PC-3 (cell line): ENCODE measurements around the gene NCAPD2. TPM values are rescaled to one million over a fixed set of nuclear protein-coding genes. Genes with fewer than 3 reads are reported as not detected.

Source experiments
- ATAC-seq: fragments of 200-7000 bp; cut with Tn5 transposase; 2 replicates; pipeline ENCODE4 v1.9.1; 2020; ENCODE audit warnings: mild to moderate bottlenecking, moderate library complexity
- BruUV-seq: library from RNA; stranded (reverse); fragments of 400-500 nt; replicated peaks from 2 replicates; lab custom pipeline; 2021; lab: Mats Ljungman, UMichigan
- CTCF ChIA-PET: fragments of 300-600 bp; sonication (Branson Sonifier 250); formaldehyde crosslinking; loops from one replicate; lab custom pipeline; 2022; ENCODE audit warnings: antibody characterized with exemption; lab: Charles Lee
- POLR2A ChIA-PET: fragments of 300-600 bp; sonication (Branson Sonifier 250); formaldehyde crosslinking; loops from one replicate; lab custom pipeline; 2022; ENCODE audit warnings: antibody characterized with exemption; ENCODE audit not compliant: unreplicated experiment; lab: Charles Lee
- DNase-seq: peaks from one replicate; pipeline ENCODE4 v3.0.0-alpha.2; 2015
- H2AFZ ChIP-seq: fragments of 300-600 bp; sonication (generic); 2 replicates; pipeline ENCODE4 v1.6.0; 2016; ENCODE audit warnings: antibody characterized with exemption, low read length
- H3F3A ChIP-seq: fragments of 300-600 bp; sonication (generic); one replicate; pipeline ENCODE4 v1.6.0; 2017; ENCODE audit warnings: antibody characterized with exemption, low read length, control low read depth, mild to moderate bottlenecking; ENCODE audit not compliant: unreplicated experiment
- H3K27ac ChIP-seq: fragments of 300-600 bp; sonication (generic); 2 replicates; pipeline ENCODE4 v1.5.1; 2016; ENCODE audit warnings: mild to moderate bottlenecking, low read length
- H3K27me3 ChIP-seq: fragments of 300-600 bp; sonication (generic); 2 replicates; pipeline ENCODE4 v1.6.1; 2016; ENCODE audit warnings: low read length, mixed read lengths
- H3K36me3 ChIP-seq: fragments of 300-600 bp; sonication (generic); 2 replicates; pipeline ENCODE4 v1.6.1; 2016; ENCODE audit warnings: low read depth, mixed run types, low read length, mixed read lengths
- H3K4me1 ChIP-seq: fragments of 300-600 bp; sonication (generic); 2 replicates; pipeline ENCODE4 v1.5.1; 2016; ENCODE audit warnings: low read length; ENCODE audit not compliant: insufficient read depth
- H3K4me2 ChIP-seq: fragments of 300-600 bp; sonication (generic); 2 replicates; pipeline ENCODE4 v1.6.0; 2016; ENCODE audit warnings: low read length
- H3K4me3 ChIP-seq: fragments of 300-600 bp; sonication (generic); 2 replicates; pipeline ENCODE4 v1.5.1; 2016; ENCODE audit warnings: mild to moderate bottlenecking, low read length, mixed read lengths
- H3K79me2 ChIP-seq: fragments of 300-600 bp; sonication (generic); 2 replicates; pipeline ENCODE4 v1.6.1; 2017; ENCODE audit warnings: low read length, mixed read lengths
- H3K9ac ChIP-seq: fragments of 300-600 bp; sonication (generic); 2 replicates; pipeline ENCODE4 v1.6.0; 2016; ENCODE audit warnings: mild to moderate bottlenecking, low read length
- H3K9me2 ChIP-seq: fragments of 300-600 bp; sonication (generic); replicated peaks from 2 replicates; pipeline ENCODE4 v1.6.1; 2016; ENCODE audit warnings: mixed run types, low read length, mixed read lengths
- H3K9me3 ChIP-seq: fragments of 300-600 bp; sonication (generic); 2 replicates; pipeline ENCODE4 v1.6.1; 2016; ENCODE audit warnings: low read length, mixed read lengths
- H4K20me1 ChIP-seq: fragments of 300-600 bp; sonication (generic); 2 replicates; pipeline ENCODE4 v1.6.1; 2016; ENCODE audit warnings: low read length, mixed read lengths
- CTCF ChIP-seq: fragments of 300-600 bp; sonication (generic); conservative IDR thresholded peaks from 2 replicates; pipeline ENCODE4 v1.5.1; 2017; ENCODE audit warnings: antibody characterized with exemption, low read depth, mild to moderate bottlenecking, low read length
- EZH2 ChIP-seq: fragments of 300-600 bp; sonication (generic); IDR thresholded peaks from one replicate; pipeline ENCODE4 v1.6.1; 2017; ENCODE audit warnings: antibody characterized with exemption, mild to moderate bottlenecking, low read length; ENCODE audit not compliant: unreplicated experiment
- EZH2phosphoT487 ChIP-seq: fragments of 300-600 bp; sonication (generic); IDR thresholded peaks from 2 replicates; pipeline ENCODE4 v1.6.1; 2018; ENCODE audit warnings: mild to moderate bottlenecking, antibody characterized with exemption, low read length, borderline replicate concordance
- intact Hi-C: fragments of 100-400 bp; cut with micrococcal nuclease; formaldehyde crosslinking; loops from 2 replicates; pipeline ENCODE4 v1.9.0; 2023
- total RNA-seq: library from RNA; depleted of rRNA; stranded (reverse); fragments of >200 nt; gene quantifications from 2 replicates; pipeline ENCODE4 v1.2.3, GENCODE V29; 2014

NCAPD2 gene
- total RNA-seq, 1 experiment from 2014 or later: 105 TPM

- intact Hi-C loops: no loop called here
- H3K9me2 ChIP-seq: no peaks in the 10 kb centered on the region
- no peaks in the 10 kb centered on the region for H3F3A ChIP-seq
- H4K20me1 ChIP-seq: peaks cover 6% of the 10 kb centered on the region; the same call in 1 of the 2 replicates
- ATAC-seq (no peak), DNase-seq (no peak)
- H3K9ac ChIP-seq: no peak overlapping the region
- no peaks in the 10 kb centered on the region for H3K9me3 ChIP-seq
- no peak overlapping the region for H2AFZ ChIP-seq
- no peaks in the 10 kb centered on the region for H3K4me1 ChIP-seq
- H3K36me3 ChIP-seq: peaks cover 61% of the 10 kb centered on the region
- POLR2A ChIA-PET: no interaction called here
- TF ChIP-seq CTCF (no peak), EZH2 (no peak), EZH2phosphoT487 (no peak)
- H3K4me3 ChIP-seq: no peak overlapping the region
- CTCF ChIA-PET: interaction anchor here (0.6 kb wide), 1 partner anchor 65 kb away, joined by 7 read pairs; no protein-coding TSS in a partner anchor
- no peak overlapping the region for H3K4me2 ChIP-seq
- no TSS peak for BruUV-seq
- H3K79me2 ChIP-seq: peaks cover 25% of the 10 kb centered on the region
- no peak overlapping the region for H3K27ac ChIP-seq
- H3K27me3 ChIP-seq: no peaks in the 10 kb centered on the region
Observed at GRCh38 chr12:6560501-6561205, 66.8 kb downstream of the NCAPD2 start.

- ATAC-seq (no peak), DNase-seq (no peak)
- Histone ChIP-seq H3K27me3 (no peaks in the 10 kb centered on the region), H4K20me1 (peaks cover 11% of the 10 kb centered on the region; the same call in 1 of the 2 replicates), H3K27ac (no peak overlapping the region), H3K4me1 (peaks cover 9% of the 10 kb centered on the region; the same call in 1 of the 2 replicates), H3K36me3 (peaks cover 58% of the 10 kb centered on the region), H2AFZ (no peak overlapping the region), H3K4me2 (no peak overlapping the region), H3K9ac (no peak overlapping the region), H3K9me3 (no peaks in the 10 kb centered on the region), H3K79me2 (peaks cover 47% of the 10 kb centered on the region), H3K9me2 (no peaks in the 10 kb centered on the region), H3F3A (no peaks in the 10 kb centered on the region), H3K4me3 (no peak overlapping the region)
- intact Hi-C loops: no loop called here
- no peak for TF ChIP-seq EZH2
- no peak for TF ChIP-seq CTCF
- no peak for TF ChIP-seq EZH2phosphoT487
- ChIA-PET POLR2A (no interaction called here), CTCF (no interaction called here)
- no TSS peak for BruUV-seq
Observed at GRCh38 chr12:6562881-6563280, 69.0 kb downstream of the NCAPD2 start.

- Histone ChIP-seq H3F3A (no peaks in the 10 kb centered on the region), H3K79me2 (peaks cover 50% of the 10 kb centered on the region), H3K9me3 (no peaks in the 10 kb centered on the region), H4K20me1 (peaks cover 11% of the 10 kb centered on the region; the same call in 1 of the 2 replicates), H3K9me2 (no peaks in the 10 kb centered on the region), H3K36me3 (peaks cover 58% of the 10 kb centered on the region), H3K27ac (no peak overlapping the region), H3K27me3 (no peaks in the 10 kb centered on the region), H3K4me3 (no peak overlapping the region), H3K4me2 (no peak overlapping the region), H3K9ac (no peak overlapping the region), H3K4me1 (peaks cover 9% of the 10 kb centered on the region; the same call in 1 of the 2 replicates), H2AFZ (no peak overlapping the region)
- intact Hi-C loops: no loop called here
- TF ChIP-seq CTCF (peak; percentile 81), EZH2 (no peak), EZH2phosphoT487 (no peak)
- DNase-seq (peak; percentile 46), ATAC-seq (0 out of 2 replicates have a peak, but pooled peaks have one; percentile 29)
- no TSS peak for BruUV-seq
- CTCF ChIA-PET: no interaction called here
- POLR2A ChIA-PET: no interaction called here
Observed at GRCh38 chr12:6563448-6564050, 69.6 kb downstream of the NCAPD2 start.
